Hindlimb muscle (tissue), 1 donor: Measurements from ENCODE around the gene PRRX2. TPM values are rescaled to one million over a fixed set of nuclear protein-coding genes. Genes with fewer than 3 reads are reported as not detected.

Experiments
- DNase-seq: peaks from one replicate; pipeline ENCODE4 v3.0.0-alpha.2; 2013
- polyA plus RNA-seq: library from polyadenylated mRNA; unstranded; fragments of 120-200 nt; gene quantifications from one replicate; pipeline ENCODE4 v1.2.1, GENCODE V29; 2013; ENCODE audit not compliant: insufficient read length

PRRX2 gene
- polyA plus RNA-seq, 1 donor: 2.9 TPM

GRCh38 chr9:129637102-129637501 is 28.3 kb upstream of the PRRX2 start:
- no peak for DNase-seq

GRCh38 chr9:129637673-129638439 is 27.6 kb upstream of the PRRX2 start:
- DNase-seq: no peak

GRCh38 chr9:129639034-129639630 is 26.3 kb upstream of the PRRX2 start:
- DNase-seq: no peak

GRCh38 chr9:129639756-129640085 is 25.7 kb upstream of the PRRX2 start:
- DNase-seq: no peak

GRCh38 chr9:129640086-129640870 is 25.2 kb upstream of the PRRX2 start:
- no peak for DNase-seq

GRCh38 chr9:129640871-129641749 is 24.3 kb upstream of the PRRX2 start:
- no peak for DNase-seq

GRCh38 chr9:129641750-129642585 is 23.5 kb upstream of the PRRX2 start, which contains the start of gene ASB6:
ASB6 (minus strand) TSS chr9:129642151; CDS start chr9:129641999, 152 bp downstream.
- DNase-seq: peak; percentile 99

- DNase-seq: no peak
Measured at GRCh38 chr9:129643706-129644105, 21.7 kb upstream of the PRRX2 start.

GRCh38 chr9:129644365-129644764 is 21.1 kb upstream of the PRRX2 start:
- DNase-seq: no peak

GRCh38 chr9:129644902-129645301 is 20.5 kb upstream of the PRRX2 start:
- DNase-seq: no peak

GRCh38 chr9:129646252-129646651 is 19.2 kb upstream of the PRRX2 start:
- DNase-seq: no peak

GRCh38 chr9:129646654-129647053 is 18.8 kb upstream of the PRRX2 start:
- DNase-seq: no peak

GRCh38 chr9:129647635-129648034 is 17.8 kb upstream of the PRRX2 start:
- DNase-seq: no peak

GRCh38 chr9:129648092-129648763 is 17.2 kb upstream of the PRRX2 start:
- no peak for DNase-seq

GRCh38 chr9:129648764-129649115 is 16.7 kb upstream of the PRRX2 start:
- no peak for DNase-seq

- DNase-seq: no peak
Measured at GRCh38 chr9:129649726-129650679, 15.4 kb upstream of the PRRX2 start.

GRCh38 chr9:129650680-129651235 is 14.7 kb upstream of the PRRX2 start:
- no peak for DNase-seq

- no peak for DNase-seq
Measured at GRCh38 chr9:129653823-129654553, 11.5 kb upstream of the PRRX2 start.

GRCh38 chr9:129654554-129655040 is 10.8 kb upstream of the PRRX2 start:
- no peak for DNase-seq
